HG03064 (cell line): Measurements from ENCODE around the gene RNASE8.
"Not testable (repeated sequence)": the region's sequence is repeated elsewhere in the genome, so short reads cannot be mapped to it uniquely, and the experiment has no call there.

ENCODE experiments used
- ATAC-seq: cut with Tn5 transposase; IDR thresholded peaks from one replicate; pipeline ENCODE4 v1.9.1; 2021; ENCODE audit warnings: low read depth; ENCODE audit not compliant: unreplicated experiment

RNASE8 gene, protein sequence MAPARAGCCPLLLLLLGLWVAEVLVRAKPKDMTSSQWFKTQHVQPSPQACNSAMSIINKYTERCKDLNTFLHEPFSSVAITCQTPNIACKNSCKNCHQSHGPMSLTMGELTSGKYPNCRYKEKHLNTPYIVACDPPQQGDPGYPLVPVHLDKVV

DNA sequence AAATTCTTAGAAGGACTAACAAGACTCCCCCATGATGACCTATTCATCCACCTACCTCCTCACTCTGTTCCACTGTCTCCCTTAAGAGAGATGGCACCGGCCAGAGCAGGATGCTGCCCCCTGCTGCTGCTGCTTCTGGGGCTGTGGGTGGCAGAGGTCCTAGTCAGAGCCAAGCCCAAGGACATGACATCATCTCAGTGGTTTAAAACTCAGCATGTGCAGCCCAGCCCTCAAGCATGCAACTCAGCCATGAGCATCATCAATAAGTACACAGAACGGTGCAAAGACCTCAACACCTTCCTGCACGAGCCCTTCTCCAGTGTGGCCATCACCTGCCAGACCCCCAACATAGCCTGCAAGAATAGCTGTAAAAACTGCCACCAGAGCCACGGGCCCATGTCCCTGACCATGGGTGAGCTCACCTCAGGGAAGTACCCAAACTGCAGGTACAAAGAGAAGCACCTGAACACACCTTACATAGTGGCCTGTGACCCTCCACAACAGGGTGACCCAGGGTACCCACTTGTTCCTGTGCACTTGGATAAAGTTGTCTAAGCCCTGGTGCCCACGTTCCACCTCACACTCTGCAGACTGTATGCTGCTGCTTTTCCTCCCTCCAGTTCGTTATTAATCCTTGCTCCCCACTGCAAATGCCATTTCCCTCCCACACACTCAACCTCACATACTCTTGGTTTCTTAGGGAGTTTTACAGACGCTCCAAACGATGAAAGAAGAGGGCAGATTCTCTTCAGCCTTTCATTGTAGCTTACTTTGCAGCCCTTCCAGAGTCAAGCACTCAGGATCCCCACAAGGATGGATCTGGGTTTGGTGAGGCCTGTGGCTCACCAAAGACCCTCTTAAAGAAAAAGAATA is at the start of gene RNASE8:
TSS of gene RNASE8 (plus strand) at position 20 of the 873 bp plus-strand sequence. CDS start at position 91, 71 bp downstream.
- ATAC-seq: no peak

DNA sequence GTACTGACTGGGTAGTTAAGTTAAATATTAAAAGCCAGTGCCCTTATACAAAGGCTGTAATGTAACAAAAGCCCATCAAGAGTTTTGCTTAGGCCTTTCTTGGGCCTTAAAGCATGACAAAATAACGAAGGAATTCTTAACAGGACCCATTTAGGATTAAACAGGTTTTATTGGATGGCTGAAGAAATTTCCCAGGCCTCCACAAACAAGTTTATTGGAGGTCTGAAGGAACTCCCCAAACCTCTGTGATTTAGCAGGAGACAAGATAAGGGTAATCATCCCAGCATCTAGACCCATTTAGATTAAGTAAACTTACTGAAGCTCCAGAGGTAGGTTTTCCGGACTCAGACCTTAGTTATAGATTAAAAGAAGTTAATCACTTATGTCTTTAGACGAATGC is 47.9 kb upstream of the RNASE8 start:
- not testable (repeated sequence) for ATAC-seq

DNA sequence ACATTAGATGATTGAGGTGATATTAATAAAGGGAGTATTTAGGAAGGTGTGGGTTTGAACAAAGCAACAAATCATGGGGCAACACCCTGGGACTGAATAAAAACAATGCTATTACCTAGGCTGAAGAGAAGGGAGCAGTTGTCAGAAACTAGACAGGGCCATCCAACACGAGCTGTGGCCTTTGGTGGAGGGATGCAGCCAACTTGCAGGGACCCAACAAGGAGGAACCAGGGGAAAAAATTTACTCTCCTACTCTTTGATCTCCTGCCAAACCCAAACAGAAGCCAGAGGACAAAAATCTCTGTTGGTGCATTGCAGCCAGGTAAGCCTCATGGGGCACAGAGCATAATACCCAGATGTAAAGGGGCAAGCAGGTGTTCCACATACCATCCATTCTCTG is 46.5 kb upstream of the RNASE8 start:
- ATAC-seq: no peak

DNA sequence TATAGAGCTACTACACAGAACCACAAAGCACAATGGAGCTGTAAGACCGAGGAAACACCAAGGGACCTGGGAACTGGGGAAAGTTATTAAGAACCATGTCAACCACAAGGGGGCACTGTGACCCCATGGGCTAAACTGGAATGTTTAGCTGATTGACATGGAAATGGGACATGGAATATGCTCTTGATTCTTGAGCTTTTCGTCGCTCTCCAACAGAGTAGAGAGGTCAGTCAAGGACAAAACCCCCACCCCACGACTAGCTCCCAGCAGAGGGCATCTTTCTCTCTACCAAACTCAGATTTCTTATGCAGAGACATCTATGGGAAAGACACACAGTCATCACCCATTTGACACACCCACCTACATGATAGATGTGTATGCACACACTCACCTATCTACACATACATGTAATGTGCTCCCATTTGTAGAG is 42.8 kb upstream of the RNASE8 start:
- ATAC-seq: no peak

DNA sequence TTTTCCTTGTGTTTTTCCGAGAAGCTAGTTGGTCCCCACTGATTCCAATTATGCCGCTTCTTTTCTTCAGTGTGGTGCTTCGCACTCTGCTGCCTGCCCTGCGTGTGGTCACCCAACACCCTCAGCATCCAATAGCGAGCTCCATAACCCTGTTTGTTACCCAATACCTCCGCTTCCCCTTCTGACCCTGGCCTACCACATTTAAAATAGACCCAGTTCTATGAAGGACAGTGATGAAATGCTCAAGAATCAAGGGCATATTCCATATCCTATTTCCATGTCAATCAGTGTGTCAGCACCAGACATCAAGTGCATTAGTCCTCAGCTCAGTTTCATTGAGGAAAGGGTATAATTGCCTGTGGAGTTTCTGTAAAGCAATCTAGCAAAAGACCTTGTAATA is 42.3 kb upstream of the RNASE8 start:
- no peak for ATAC-seq

DNA sequence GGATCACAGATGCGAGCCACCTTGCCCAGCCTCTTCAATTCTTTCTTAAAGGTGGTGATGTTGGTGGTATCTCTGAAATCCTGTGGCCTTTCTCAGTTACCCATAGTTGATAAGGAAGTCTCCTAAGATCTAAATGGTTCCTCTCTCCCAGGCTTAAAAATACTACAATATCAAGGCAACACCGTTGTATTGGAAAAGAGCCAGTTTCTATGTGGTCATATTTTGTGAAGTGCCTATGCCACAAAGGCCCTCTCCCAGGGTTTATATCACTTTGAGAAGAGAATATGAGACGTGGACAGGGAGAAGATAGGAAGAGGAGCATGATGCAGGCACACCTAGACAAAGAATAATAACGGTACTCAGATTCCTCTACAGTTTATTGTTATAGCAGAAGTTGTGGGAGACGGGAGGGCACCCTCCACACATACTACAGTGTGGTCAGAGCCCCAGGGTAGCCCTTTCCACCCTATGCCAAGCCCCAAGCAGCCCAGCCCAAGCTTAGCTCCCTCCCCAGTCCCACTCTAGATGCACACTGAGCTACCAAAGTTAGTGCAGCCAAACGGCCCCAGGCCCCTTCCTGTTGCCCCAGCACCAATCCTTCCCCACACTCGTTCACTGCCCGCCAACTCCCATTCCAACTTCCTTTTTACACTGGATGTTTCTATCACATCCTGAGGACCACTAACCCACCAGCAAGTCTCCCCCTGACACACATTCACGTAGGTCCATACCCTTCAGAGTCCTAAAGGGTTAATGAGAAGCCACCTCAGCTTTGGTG is 41.0 kb upstream of the RNASE8 start:
- no peak for ATAC-seq

DNA sequence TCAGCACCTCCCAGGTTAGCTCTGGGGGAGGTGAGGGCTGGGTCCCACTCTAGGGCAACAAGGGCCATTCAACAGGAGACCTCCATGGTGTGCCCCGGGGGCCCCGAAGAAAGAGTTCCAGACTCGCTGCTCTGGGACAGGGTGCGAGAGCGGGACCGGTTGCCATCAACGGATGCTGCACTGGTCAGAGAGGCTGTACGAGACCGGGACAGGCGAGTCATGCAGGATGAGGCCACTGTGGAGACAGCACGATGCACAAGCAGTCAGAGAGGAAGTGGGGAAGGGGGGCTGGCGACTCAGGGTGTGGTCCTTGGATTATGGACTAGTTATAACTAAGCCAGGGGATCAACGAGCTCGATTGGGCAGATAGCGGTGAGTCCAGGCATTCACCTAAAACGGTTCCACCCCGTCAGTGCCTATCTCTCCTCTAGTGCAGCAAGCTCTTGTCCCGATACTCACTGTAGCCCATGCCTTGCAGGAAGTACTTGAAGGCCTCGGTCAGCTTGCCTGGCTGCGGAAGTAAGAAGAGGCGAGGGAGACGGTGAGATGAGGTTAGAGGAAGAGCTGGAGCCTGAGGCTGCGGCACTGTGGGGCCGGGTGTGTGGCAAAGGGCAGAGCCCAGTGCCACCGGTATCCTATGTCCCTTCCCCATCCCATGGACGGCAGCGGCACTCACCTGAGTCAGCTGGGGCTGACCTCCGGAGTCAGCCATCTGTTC is 39.9 kb upstream of the RNASE8 start:
- ATAC-seq: no peak

DNA sequence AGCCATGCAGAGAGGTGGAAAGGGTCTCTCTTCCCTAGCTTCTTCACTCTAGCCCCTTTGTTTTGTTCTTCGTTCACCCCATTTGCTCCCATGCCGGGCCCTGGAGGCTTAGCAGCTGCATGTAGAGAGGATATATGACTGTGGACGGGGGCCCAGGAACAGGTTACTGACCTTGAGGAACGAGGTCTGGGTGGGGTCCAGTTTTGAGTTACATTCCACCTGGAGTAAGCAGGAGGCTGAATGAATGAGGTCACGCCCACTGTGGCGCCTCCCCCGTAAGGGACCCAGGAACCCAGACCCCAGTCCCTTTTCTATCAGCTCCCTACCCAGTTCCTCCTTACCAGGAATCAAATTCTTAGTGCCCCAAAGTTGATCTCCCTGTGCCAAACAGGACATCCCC is 39.3 kb upstream of the RNASE8 start:
- ATAC-seq: no peak

DNA sequence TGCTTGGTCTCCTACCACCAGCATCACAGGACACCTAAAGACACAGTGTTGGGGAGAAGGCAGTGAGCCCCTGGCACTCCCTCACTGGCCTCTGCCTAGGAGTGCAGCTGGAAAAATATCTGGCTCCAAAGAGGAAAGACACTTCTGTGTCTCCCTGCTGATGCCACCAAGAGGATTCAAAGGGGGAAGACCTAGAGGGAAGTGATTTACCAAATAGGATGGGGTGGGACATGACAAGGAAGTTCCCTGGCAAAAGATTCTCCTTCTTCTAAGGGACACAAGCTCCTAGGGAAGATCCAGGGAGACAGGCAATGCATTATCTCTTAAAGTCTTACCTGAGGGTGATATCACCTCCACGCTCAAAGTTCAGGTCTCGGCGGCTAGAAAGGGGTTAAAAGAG is 38.8 kb upstream of the RNASE8 start:
- ATAC-seq: no peak

DNA sequence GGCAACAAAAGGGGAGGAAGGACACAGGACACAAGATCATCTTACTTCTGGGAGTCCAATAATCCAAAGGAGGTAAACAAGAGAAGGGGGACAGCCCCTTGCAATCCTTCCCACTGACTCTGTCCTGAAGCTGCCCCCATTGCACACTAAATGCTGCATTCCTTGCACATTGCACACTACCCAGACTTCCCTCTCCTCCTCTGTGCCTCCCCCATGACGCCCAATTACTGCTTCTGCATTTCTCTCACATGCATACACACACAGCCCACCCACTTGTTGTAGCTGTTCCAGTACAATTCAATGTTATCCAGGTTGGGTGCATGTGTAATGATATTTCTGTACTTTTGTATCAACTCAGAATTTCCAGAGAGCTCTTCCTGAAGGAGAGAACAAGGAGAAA is 38.3 kb upstream of the RNASE8 start:
- no peak for ATAC-seq

DNA sequence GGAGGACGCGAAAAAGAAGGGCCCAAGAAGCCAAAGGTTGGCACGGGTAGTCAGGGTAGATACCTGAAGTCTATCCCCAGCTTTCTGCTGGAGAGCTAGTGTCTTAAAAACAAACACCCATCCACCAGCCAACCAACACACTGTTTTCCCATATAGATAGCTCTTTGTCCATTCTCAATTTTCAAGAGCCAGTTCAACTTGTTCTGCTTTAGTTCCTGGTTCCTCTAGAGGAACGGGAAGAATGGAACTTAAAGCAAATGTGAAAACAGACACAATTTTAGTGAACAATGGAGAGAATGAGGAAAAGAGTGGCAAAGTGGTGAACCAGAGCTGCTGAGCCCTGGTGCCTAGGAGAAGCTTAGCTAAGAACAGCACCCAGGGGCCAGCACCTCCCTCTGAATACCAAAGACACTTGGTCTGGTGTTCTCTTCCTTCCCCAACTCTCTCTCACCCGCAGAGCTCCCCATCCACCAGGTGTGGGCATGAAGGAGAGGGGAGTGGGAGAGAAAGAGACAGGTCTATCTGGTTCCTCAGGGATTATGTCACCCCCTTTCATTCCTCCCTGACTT is 36.6 kb upstream of the RNASE8 start:
- ATAC-seq: no peak

DNA sequence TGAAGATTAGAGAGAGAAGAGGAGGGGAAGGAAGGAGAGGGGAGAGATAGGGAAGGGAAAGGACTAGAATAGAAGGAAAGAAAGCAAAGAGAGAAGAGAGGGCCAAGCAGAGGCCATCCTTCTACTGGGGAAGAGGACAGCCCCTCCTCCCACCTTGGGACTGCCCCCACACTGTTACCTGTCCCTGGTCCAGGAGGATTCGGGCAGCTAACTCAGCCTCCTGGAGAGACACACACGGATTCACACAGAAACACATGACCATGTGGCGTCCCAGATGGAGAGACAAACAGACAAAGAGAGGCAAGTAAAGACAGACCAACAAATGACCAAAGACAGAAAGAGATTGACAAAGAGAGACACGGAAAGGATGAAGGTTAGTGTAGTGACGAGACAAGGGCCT is 34.9 kb upstream of the RNASE8 start:
- no peak for ATAC-seq

DNA sequence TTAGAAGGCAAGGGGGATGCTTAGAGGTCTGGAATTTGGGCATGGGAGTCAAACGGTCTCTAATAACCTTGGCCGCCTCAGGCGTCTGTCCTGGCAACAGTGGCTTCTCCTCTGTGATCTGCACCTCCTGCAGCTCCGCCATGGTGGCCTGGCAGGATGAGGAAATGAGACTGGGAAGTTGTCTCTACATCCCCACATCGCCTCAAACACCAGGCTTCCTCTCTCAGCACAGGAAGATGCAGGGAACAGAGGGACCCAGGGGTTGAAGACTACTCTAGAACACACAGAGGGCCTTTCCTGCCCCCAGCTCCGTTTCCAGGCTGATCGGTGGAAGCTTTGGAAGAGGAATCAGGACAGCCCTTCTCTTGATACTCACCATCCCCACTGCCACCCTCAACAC is 34.4 kb upstream of the RNASE8 start:
- ATAC-seq: no peak

DNA sequence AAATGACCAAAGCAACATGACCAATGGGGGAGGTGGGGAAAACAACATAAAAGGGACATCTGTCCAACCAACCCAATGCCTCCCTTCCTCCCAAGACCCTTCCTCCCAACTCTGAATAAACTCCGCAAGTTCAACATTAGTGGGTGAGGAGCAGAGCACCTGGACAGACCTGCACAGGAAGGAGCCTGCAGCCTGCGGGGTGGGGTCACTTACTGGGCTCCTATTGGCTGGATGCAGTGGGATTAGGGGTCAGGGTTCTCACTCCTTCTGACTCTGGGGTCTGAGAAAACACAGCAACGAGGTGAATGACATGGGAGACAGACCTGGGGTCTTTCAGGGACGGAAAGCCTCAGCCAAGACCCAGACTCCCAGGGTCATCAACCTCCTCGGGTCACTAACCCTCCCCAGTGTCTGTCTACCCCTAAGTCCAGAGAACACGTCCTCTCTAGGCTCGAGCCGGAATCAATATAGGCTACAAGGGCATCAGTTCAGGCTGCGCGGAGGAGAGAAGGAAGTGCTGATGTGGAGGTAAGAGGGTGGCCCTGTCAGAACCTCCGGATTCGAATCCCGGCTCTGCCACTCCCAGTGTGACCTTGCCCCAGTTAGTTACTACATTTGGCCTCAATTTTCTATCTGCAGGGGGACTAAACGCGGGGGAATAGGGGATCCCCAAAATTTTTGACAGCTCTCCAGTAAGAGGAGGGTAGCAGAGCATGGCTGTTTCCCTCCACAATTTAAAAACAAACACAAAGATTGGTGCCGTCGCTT is 33.6 kb upstream of the RNASE8 start:
- ATAC-seq: no peak

DNA sequence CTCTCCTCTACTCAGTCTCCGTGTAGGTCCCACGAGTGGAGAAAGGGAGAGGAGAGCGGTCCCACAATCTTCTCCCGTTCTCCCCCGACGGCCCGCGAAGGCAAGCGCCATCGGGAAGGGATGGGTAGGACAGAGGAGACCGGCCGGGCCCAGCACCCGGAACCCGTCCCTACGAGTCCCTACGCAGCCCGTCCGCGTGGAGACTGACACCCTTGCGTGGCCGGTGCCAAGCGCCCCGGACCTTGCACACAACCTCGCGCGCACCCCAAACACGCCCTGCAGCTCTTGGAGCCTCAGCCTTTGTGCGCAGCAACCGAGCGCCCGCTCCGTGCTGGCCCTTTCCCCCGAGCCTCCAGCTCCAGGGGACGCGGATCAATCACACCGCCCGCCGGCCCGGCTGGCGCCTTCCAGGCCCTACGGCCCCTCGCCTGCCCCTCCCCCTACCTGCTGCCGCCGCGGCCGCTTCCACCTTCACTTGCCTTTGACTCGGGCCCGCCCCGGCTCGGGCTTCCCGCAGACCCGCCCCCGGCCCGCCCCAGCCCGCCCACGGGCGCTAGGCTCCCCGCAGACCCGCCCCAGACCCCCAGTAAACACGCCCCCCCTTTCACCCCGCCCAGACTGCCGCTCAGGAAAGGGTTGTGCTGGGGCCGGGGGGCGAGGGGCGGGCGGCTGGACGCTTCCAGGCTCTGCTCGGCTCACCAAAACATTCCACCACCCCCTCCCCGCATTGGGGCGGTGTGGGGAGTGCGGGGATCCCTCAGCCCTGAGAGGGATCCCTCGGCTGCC is 32.8 kb upstream of the RNASE8 start, which contains the start of gene NDRG2:
TSS of gene NDRG2 (minus strand) at position 477 of the 786 bp plus-strand sequence. CDS start 1,746 bp downstream, outside the sequence.
- ATAC-seq: no peak

DNA sequence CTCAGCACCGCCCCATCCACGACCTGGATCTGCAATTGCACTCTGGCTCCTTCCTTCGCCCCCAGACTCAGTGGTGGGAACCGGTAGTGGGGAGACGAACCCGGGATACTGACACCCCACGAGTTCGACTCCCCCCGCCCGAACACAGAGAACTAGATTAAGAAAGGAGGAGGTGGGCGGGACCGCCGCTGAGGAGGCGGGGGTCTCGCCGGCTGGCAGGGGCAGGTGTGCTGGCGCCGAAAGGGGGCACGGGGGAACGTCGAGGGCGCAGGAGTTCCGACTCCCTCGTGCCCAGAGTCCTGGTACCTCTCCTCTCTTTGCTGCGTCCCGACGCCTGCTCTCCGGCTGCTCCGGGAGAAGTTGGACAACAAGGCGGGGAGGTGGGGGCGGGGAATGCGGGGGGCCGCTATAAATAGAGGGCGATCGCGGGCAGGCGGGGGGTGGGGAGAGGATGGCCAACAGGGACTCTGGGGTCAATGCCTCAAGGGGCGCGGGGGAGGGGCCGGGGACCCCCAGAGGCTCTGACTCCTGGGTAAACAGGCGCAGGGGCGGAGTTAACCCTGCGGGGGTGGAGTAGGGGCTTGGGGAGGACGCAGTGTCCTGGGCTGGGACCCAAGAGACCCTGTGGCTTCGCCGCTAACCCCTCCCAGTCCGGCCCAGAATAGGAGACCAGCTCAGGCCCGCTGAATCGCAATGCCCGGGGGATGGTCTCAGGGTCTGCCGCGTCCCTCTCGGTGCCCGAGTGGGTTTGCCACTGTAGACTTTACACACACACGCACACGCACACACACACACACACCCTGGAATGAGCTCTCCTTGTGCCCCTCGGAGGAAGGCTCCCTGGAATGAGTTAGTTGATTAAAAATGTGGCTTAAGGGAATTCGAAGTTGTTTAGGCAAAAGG is 32.0 kb upstream of the RNASE8 start:
- no peak for ATAC-seq

DNA sequence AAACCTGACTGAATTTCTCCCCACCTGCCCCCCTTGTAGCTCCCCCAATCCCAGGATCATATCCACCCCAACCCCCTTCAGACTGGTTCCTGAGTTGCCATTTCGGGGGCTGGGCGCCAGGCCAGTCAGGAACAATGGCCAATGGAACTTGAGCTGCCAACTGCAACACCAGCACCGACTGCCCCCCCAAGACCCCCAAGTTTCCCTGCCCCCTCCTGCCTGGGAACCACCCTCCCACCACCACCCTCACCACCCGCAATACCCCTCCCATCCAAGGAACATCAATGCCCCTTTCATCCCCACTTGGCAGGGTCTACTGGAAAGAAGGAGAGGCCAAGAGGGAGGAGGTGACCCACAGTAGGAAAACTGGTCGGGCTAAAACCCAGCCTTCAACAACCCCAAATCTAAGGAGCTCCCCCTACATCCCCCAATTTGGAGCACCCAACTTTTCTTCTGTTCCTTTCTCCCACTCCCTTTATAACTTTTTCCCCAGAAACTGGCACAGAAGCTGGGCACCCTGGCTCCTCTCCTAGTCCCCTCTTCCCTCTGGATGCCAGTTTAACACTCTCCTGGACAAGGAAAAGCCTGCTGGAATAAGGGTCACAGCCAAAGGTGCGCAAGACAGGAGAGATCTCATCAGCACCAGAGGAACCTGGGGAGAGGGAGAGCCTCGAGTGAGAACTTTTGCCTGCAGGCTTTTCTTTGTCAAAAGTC is 31.2 kb upstream of the RNASE8 start:
- ATAC-seq: no peak
